H1 (cell line): ENCODE results near the gene ANKFN1. TPM values are rescaled to one million over a fixed set of nuclear protein-coding genes. Genes with fewer than 3 reads are reported as not detected.

ENCODE experiments used
- CTCF ChIP-seq, 3 experiments: IDR thresholded peaks; 1 replicate in 2 of 3; 2 replicates in 1 of 3; pipeline versions ENCODE4 v1.5.1 to v1.6.1; 2011; ENCODE audit warnings: low read length in 3 of 3, mild to moderate bottlenecking in 3 of 3, inconsistent platforms in 2 of 3, low read depth in 1 of 3, moderate library complexity in 1 of 3; ENCODE audit not compliant: insufficient read depth in 1 of 3; ENCODE audit errors: control extremely low read depth in 1 of 3
- GTF2F1 ChIP-seq: IDR thresholded peaks from 2 replicates; pipeline ENCODE4 v1.6.1; 2012; ENCODE audit warnings: low read depth, low read length, improper control_type of control experiment, borderline replicate concordance
- MAFK ChIP-seq: IDR thresholded peaks from 2 replicates; pipeline ENCODE4 v1.6.1; 2012; ENCODE audit warnings: low read depth, mild to moderate bottlenecking, improper control_type of control experiment, low read length
- SIN3A ChIP-seq, 2 experiments: IDR thresholded peaks in 1 of 2; conservative IDR thresholded peaks in 1 of 2; 2 replicates each; pipeline ENCODE4 v1.6.1; 2011 to 2012; ENCODE audit warnings: low read length in 2 of 2, improper control_type of control experiment in 1 of 2, low read depth in 1 of 2, mild to moderate bottlenecking in 1 of 2
- polyA plus RNA-seq, 7 experiments: library from polyadenylated mRNA; depleted of rRNA in 3 of 7; stranded (reverse) in 5 of 7; unstranded in 2 of 7; fragments of >200 nt in 5 of 7; fragments of 200-250 nt in 2 of 7; gene quantifications; 1 replicate in 5 of 7; 2 replicates in 1 of 7; 4 replicates in 1 of 7; pipeline versions ENCODE4 v1.2.1 to v1.2.3, GENCODE V29; 2011 to 2013; ENCODE audit warnings: missing spikeins in 2 of 7, mixed read lengths in 2 of 7
- total RNA-seq: library from RNA; stranded (reverse); fragmentation: NEBNext Ultra II Directional; extraction: Animal tissue kit (Norgen Biotek cat#: 25700); gene quantifications from 2 replicates; pipeline ENCODE4 v1.2.1, GENCODE V29; 2021

ANKFN1 gene
- total and polyA plus RNA-seq, 2 of the 8 experiments (the other 6 are each of a cell fraction or from before 2014, with no cell fraction given), result not detected

GRCh38 chr17:56108811-56109284 lies 44.4 kb upstream of the ANKFN1 start (continued):
- TF ChIP-seq CTCF (IDR thresholded peaks at IDR 0.05; ENCODE audit: control extremely low read depth in 1 of 3, insufficient read depth in 1 of 3, low read depth in 1 of 3, low read length in 3 of 3), result no peak
- TF ChIP-seq MAFK, result no peak
- no peak for TF ChIP-seq SIN3A (conservative IDR thresholded peaks at IDR 0.05 in 1 of 2, IDR thresholded peaks at IDR 0.05 in 1 of 2; ENCODE audit: low read depth in 1 of 2, low read length in 2 of 2)
- no peak for TF ChIP-seq GTF2F1
